ENCODE measurements around the gene LILRA2.

GRCh38 chr19:54626757-54627156 is 53.2 kb downstream of the LILRA2 start:
- TF ChIP-seq, protein P1, sequence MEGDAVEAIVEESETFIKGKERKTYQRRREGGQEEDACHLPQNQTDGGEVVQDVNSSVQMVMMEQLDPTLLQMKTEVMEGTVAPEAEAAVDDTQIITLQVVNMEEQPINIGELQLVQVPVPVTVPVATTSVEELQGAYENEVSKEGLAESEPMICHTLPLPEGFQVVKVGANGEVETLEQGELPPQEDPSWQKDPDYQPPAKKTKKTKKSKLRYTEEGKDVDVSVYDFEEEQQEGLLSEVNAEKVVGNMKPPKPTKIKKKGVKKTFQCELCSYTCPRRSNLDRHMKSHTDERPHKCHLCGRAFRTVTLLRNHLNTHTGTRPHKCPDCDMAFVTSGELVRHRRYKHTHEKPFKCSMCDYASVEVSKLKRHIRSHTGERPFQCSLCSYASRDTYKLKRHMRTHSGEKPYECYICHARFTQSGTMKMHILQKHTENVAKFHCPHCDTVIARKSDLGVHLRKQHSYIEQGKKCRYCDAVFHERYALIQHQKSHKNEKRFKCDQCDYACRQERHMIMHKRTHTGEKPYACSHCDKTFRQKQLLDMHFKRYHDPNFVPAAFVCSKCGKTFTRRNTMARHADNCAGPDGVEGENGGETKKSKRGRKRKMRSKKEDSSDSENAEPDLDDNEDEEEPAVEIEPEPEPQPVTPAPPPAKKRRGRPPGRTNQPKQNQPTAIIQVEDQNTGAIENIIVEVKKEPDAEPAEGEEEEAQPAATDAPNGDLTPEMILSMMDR (conservative IDR thresholded peaks at IDR 0.05 in 1 of 2, IDR thresholded peaks at IDR 0.05 in 1 of 2; ENCODE audit: low read depth in 1 of 2, low read length in 2 of 2): no peak
- TF ChIP-seq EZH2 (IDR thresholded peaks at IDR 0.05; ENCODE audit: low read length, missing control alignments): no peak
